Loucy (cell line): ENCODE results near the gene LINGO3.

Experiments used
- CTCF ChIP-seq: fragments of 200-600 bp; sonication (generic); conservative IDR thresholded peaks from 2 replicates; pipeline ENCODE4 v1.5.1; 2014; ENCODE audit warnings: mild to moderate bottlenecking, antibody characterized with exemption, low read length
- EZH2phosphoT487 ChIP-seq: fragments of 200-600 bp; IDR thresholded peaks from 2 replicates; pipeline ENCODE4 v1.6.1; 2018; ENCODE audit warnings: antibody characterized with exemption, mild to moderate bottlenecking, moderate library complexity, borderline replicate concordance

GRCh38 chr19:2302319-2303210, 5.4 kb downstream of the LINGO3 start:
- TF ChIP-seq CTCF (no peak), EZH2phosphoT487 (no peak)
